A673 (cell line): ENCODE measurements around the gene ZEB2. TPM values are rescaled to one million over a fixed set of nuclear protein-coding genes. Genes with fewer than 3 reads are reported as not detected.

Experiments used
- BruUV-seq: library from RNA; stranded (reverse); fragments of 400-500 nt; replicated peaks from 2 replicates; lab custom pipeline; 2021; lab: Mats Ljungman, UMichigan
- CTCF ChIA-PET: fragments of 300-600 bp; sonication (Branson Sonifier 250); formaldehyde crosslinking; loops from one replicate; lab custom pipeline; 2022; ENCODE audit warnings: antibody characterized with exemption; lab: Charles Lee
- POLR2A ChIA-PET: fragments of 300-600 bp; sonication (Branson Sonifier 250); formaldehyde crosslinking; loops from one replicate; lab custom pipeline; 2022; ENCODE audit warnings: antibody characterized with exemption; ENCODE audit not compliant: low non-redundant PET; lab: Charles Lee
- DNase-seq: peaks from one replicate; pipeline ENCODE4 v3.0.0-alpha.2; 2015; ENCODE audit warnings: low spot score
- H3K27ac ChIP-seq: fragments of 200-600 bp; sonication (generic); 2 replicates; pipeline ENCODE4 v1.5.1; 2016; ENCODE audit warnings: mixed run types, low read depth, mild to moderate bottlenecking, mixed read lengths, antibody characterized with exemption, low read length; ENCODE audit not compliant: poor library complexity, severe bottlenecking
- H3K27me3 ChIP-seq: fragments of 200-600 bp; sonication (generic); replicated peaks from 2 replicates; pipeline ENCODE4 v1.6.1; 2017; ENCODE audit warnings: mixed run types, low read depth, mild to moderate bottlenecking, mixed read lengths, antibody characterized with exemption, low read length; ENCODE audit not compliant: insufficient read depth, poor library complexity
- H3K36me3 ChIP-seq: fragments of 200-600 bp; sonication (generic); 2 replicates; pipeline ENCODE4 v1.6.1; 2016; ENCODE audit warnings: mixed run types, mild to moderate bottlenecking, mixed read lengths, antibody characterized with exemption, low read length; ENCODE audit not compliant: insufficient read depth, poor library complexity, severe bottlenecking
- H3K4me1 ChIP-seq: fragments of 200-600 bp; sonication (generic); 2 replicates; pipeline ENCODE4 v1.6.1; 2017; ENCODE audit warnings: mixed run types, mild to moderate bottlenecking, mixed read lengths, antibody characterized with exemption, low read length; ENCODE audit not compliant: insufficient read depth, poor library complexity, severe bottlenecking
- H3K4me3 ChIP-seq: fragments of 200-600 bp; sonication (generic); 2 replicates; pipeline ENCODE4 v1.5.1; 2016; ENCODE audit warnings: low read depth, mixed run types, mild to moderate bottlenecking, mixed read lengths, low read length; ENCODE audit not compliant: poor library complexity, severe bottlenecking
- H3K9me3 ChIP-seq: fragments of 200-600 bp; sonication (generic); 2 replicates; pipeline ENCODE4 v1.6.1; 2016; ENCODE audit warnings: mixed run types, low read depth, mild to moderate bottlenecking, mixed read lengths, antibody characterized with exemption, low read length; ENCODE audit not compliant: poor library complexity, severe bottlenecking
- EZH2 ChIP-seq: fragments of 200-600 bp; sonication (generic); IDR thresholded peaks from 2 replicates; pipeline ENCODE4 v1.6.1; 2017; ENCODE audit warnings: borderline replicate concordance, low read depth, mild to moderate bottlenecking, mixed read lengths, antibody characterized with exemption, low read length; ENCODE audit not compliant: poor library complexity, severe bottlenecking
- intact Hi-C: fragments of 100-400 bp; cut with micrococcal nuclease; formaldehyde crosslinking; loops from one replicate; pipeline ENCODE4 v1.10.0; 2022; ENCODE audit not compliant: unreplicated experiment
- total RNA-seq: library from RNA; stranded (reverse); gene quantifications from 2 replicates; pipeline ENCODE4 v1.2.3, GENCODE V29; 2021
- TF ChIP-seq, protein P1 (sequence below): fragments of 300-800, 200-600 bp; sonication (generic); conservative IDR thresholded peaks from 2 replicates; pipeline ENCODE4 v1.5.1; 2017; ENCODE audit warnings: low read depth, mild to moderate bottlenecking, antibody characterized with exemption, low read length, moderate library complexity, mixed read lengths

Gene ZEB2
- total RNA-seq, 1 experiment from 2014 or later, result 146 TPM

DNA sequence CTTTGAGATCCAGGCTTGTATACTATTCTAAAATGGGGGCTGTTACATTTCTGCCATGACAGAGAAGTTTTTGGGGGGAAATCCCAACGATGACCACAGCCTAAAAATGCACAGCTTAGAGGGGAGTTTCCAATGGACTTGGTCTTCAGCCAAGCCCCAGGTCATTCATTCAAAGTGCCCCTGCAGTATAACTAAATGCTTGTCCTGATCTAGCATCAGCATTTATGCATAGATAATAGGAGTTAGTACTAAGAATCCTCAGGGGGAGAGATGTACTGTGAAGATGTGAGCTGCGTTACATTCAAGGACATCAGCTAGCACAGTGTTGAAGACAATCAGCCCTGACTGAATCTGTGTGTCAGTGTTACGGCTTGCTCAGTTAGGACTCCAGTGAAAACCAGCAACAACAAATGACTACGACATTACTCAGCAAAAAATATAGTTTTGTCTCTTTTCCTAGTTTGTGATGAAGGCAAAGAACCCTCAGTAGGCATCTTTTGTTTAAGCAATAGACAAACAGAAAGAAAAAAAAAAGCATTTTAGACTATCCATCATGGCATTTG is 160.9 kb downstream of the ZEB2 start:
- TF ChIP-seq EZH2, result no peak
- TF ChIP-seq, protein P1, sequence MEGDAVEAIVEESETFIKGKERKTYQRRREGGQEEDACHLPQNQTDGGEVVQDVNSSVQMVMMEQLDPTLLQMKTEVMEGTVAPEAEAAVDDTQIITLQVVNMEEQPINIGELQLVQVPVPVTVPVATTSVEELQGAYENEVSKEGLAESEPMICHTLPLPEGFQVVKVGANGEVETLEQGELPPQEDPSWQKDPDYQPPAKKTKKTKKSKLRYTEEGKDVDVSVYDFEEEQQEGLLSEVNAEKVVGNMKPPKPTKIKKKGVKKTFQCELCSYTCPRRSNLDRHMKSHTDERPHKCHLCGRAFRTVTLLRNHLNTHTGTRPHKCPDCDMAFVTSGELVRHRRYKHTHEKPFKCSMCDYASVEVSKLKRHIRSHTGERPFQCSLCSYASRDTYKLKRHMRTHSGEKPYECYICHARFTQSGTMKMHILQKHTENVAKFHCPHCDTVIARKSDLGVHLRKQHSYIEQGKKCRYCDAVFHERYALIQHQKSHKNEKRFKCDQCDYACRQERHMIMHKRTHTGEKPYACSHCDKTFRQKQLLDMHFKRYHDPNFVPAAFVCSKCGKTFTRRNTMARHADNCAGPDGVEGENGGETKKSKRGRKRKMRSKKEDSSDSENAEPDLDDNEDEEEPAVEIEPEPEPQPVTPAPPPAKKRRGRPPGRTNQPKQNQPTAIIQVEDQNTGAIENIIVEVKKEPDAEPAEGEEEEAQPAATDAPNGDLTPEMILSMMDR, result no peak
- POLR2A ChIA-PET, result no interaction called here
- Histone ChIP-seq H3K27ac (peak overlapping the region; percentile 30), H3K4me3 (no peak overlapping the region), H3K36me3 (no peaks in the 10 kb centered on the region), H3K9me3 (no peaks in the 10 kb centered on the region), H3K27me3 (no peaks in the 10 kb centered on the region), H3K4me1 (peaks cover 33% of the 10 kb centered on the region)
- intact Hi-C loops, result no loop called here
- no peak for DNase-seq
- BruUV-seq, result no TSS peak
- CTCF ChIA-PET, result no interaction called here

DNA sequence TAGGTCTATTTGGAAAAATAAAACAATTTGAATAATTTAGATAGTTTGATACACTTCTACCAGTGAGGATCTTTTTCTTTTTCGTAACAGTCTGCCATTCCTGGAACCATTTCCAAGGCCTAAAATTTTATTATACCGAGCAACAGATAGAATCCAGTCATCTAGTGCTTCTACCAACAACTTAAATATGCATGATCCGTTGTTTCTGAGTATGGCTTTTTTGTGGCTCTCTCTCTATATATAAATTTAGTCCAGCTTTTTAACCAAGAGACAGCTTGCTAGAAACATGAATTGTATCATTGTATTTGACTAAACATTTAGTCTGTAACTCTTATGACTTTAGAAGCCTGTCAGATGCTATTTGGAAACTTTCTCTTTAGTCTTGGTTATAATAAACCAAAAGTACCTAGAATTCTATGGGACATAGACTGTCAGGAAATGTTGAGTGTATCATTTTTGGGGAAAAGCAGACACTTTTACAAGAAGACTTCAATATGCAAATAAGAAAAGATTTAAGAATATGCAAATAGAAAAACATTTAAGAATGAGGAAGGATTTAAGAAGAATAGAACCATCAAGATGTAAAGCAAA is 161.4 kb downstream of the ZEB2 start:
- no peak overlapping the region for H3K27ac ChIP-seq
- peaks cover 33% of the 10 kb centered on the region for H3K4me1 ChIP-seq
- TF ChIP-seq, protein P1, result no peak
- intact Hi-C loops, result no loop called here
- no peaks in the 10 kb centered on the region for H3K36me3 ChIP-seq
- CTCF ChIA-PET, result no interaction called here
- H3K9me3 ChIP-seq, result no peaks in the 10 kb centered on the region
- no peaks in the 10 kb centered on the region for H3K27me3 ChIP-seq
- no TSS peak for BruUV-seq
- POLR2A ChIA-PET, result no interaction called here
- DNase-seq, result no peak
- H3K4me3 ChIP-seq, result no peak overlapping the region

DNA sequence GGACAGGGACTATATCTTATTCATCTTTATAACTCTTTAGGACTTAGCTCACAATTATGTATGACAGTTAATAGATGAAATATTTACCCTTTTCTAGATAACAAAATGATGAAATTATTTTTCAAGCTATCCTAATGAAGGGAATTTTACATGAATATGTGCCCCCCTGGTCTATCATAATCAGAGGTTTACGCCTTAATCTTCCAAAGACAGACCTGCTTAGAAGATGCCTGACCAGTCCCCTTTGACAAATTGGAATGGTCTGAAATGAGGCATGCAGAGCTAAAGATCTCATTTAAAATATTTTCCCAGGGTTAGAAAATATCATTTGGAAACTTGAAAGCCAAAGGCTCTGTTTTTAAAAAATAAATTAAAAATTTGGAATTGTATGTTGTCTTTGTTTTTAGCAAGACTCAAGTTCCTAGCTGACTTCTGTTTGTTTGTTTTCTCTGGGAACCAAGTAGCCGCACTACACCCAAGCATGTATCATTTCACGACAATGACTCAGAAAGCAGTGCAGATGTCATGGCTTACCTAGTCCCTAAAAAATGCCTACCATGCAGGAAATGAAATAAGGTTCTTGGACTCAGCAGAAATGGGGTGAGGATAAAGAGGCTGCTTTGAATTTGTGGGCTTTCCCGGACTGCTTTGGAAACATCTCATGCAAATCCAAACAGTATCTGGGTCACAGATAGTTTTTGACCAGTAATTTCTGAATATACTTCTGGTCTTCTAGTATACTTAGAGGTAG is 162.1 kb downstream of the ZEB2 start:
- no peak for DNase-seq
- ChIA-PET CTCF (no interaction called here), POLR2A (no interaction called here)
- Histone ChIP-seq H3K27me3 (no peaks in the 10 kb centered on the region), H3K4me1 (peaks cover 33% of the 10 kb centered on the region), H3K27ac (no peak overlapping the region), H3K4me3 (no peak overlapping the region), H3K36me3 (no peaks in the 10 kb centered on the region), H3K9me3 (no peaks in the 10 kb centered on the region)
- intact Hi-C loops, result no loop called here
- BruUV-seq, result no TSS peak
- TF ChIP-seq, protein P1, result no peak
- TF ChIP-seq EZH2, result no peak
